ENCODE data around the gene NEDD4L. TPM values are rescaled to one million over a fixed set of nuclear protein-coding genes. Genes with fewer than 3 reads are reported as not detected.

NEDD4L gene
- total and polyA plus RNA-seq, 10 of the 15 experiments (the other 5 are each of a cell fraction or from before 2014, with no cell fraction given), result 7.4 to 24.0 (median 17.7) TPM

GRCh38 chr18:58402951-58403702 is 359.1 kb downstream of the NEDD4L start (continued):
- TF ChIP-seq ESRRA (IDR thresholded peaks at IDR 0.05; ENCODE audit: low read length) (no peak), RFX5 (IDR thresholded peaks at IDR 0.05; ENCODE audit: low read depth, low read length) (no peak), GATAD2B (conservative IDR thresholded peaks at IDR 0.05; ENCODE audit: low read depth) (no peak), SMC3 (IDR thresholded peaks at IDR 0.05; ENCODE audit: borderline replicate concordance, low read length) (no peak), LARP7 (IDR thresholded peaks at IDR 0.05) (no peak)
- TF ChIP-seq, protein P1, sequence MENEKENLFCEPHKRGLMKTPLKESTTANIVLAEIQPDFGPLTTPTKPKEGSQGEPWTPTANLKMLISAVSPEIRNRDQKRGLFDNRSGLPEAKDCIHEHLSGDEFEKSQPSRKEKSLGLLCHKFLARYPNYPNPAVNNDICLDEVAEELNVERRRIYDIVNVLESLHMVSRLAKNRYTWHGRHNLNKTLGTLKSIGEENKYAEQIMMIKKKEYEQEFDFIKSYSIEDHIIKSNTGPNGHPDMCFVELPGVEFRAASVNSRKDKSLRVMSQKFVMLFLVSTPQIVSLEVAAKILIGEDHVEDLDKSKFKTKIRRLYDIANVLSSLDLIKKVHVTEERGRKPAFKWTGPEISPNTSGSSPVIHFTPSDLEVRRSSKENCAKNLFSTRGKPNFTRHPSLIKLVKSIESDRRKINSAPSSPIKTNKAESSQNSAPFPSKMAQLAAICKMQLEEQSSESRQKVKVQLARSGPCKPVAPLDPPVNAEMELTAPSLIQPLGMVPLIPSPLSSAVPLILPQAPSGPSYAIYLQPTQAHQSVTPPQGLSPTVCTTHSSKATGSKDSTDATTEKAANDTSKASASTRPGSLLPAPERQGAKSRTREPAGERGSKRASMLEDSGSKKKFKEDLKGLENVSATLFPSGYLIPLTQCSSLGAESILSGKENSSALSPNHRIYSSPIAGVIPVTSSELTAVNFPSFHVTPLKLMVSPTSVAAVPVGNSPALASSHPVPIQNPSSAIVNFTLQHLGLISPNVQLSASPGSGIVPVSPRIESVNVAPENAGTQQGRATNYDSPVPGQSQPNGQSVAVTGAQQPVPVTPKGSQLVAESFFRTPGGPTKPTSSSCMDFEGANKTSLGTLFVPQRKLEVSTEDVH (IDR thresholded peaks at IDR 0.05; ENCODE audit: low read depth, partially characterized antibody), result no peak

GRCh38 chr18:58403799-58404455 is 359.9 kb downstream of the NEDD4L start:
- intact Hi-C loops (cut with micrococcal nuclease; ENCODE audit: unreplicated experiment), result no loop called here
- no peak overlapping the region for H3K4me3 ChIP-seq
- DNase-seq (ENCODE audit: low read depth, low spot score) (no peak), ATAC-seq (no peak), FAIRE-seq (no peak)
- H3K9me3 ChIP-seq (replicated peaks; ENCODE audit: control insufficient read depth, insufficient read depth, low read length), result no peaks in the 10 kb centered on the region
- no peaks in the 10 kb centered on the region for H3K36me3 ChIP-seq (ENCODE audit: control insufficient read depth in 2 of 2, insufficient read depth in 2 of 2, low read length in 1 of 2)
- H3K9ac ChIP-seq (ENCODE audit: control insufficient read depth, insufficient read depth, low read length), result no peak overlapping the region
- WGBS (ENCODE audit: insufficient coverage, insufficient replicate concordance, low lambda C conversion rate, missing lambda C conversion rate), result 62% methylated on average over 21 of the region's 21 CpGs
- H3K4me2 ChIP-seq (ENCODE audit: control insufficient read depth, insufficient read depth), result no peak overlapping the region
- H3K79me2 ChIP-seq (ENCODE audit: control insufficient read depth, insufficient read depth, low read length), result no peaks in the 10 kb centered on the region
- no peak overlapping the region for H2AFZ ChIP-seq (ENCODE audit: control insufficient read depth, low read depth, low read length)
- POLR2A ChIA-PET, result no interaction called here
- CTCF ChIA-PET, result no interaction called here
- SMC1A ChIA-PET (ENCODE audit: uncharacterized antibody, unreplicated experiment), result no interaction called here
- no TSS peak for BruUV-seq (replicated peaks)
- RAD21 ChIA-PET (ENCODE audit: unreplicated experiment), result no interaction called here
- no peak overlapping the region for H3K27ac ChIP-seq (ENCODE audit: control insufficient read depth, insufficient read depth)
- H3K27me3 ChIP-seq (replicated peaks in 1 of 2; ENCODE audit: control insufficient read depth in 2 of 2, insufficient read depth in 2 of 2, low read length in 1 of 2), result no peaks in the 10 kb centered on the region
- H4K20me1 ChIP-seq (ENCODE audit: control insufficient read depth, insufficient read depth), result no peaks in the 10 kb centered on the region
- in situ Hi-C loops (cut with MboI), result no loop called here
- peaks cover 4% of the 10 kb centered on the region; the same call in 1 of the 2 replicates for H3K4me1 ChIP-seq (ENCODE audit: control insufficient read depth, insufficient read depth, low read length)
- TF ChIP-seq USF1 (IDR thresholded peaks at IDR 0.05; ENCODE audit: borderline replicate concordance, extremely low read length, insufficient read depth, low read depth, low read length) (no peak), SREBF1 (IDR thresholded peaks at IDR 0.05; ENCODE audit: low read length) (no peak), WRNIP1 (IDR thresholded peaks at IDR 0.05; ENCODE audit: borderline replicate concordance, low read depth, low read length) (no peak), ZNF274 (IDR thresholded peaks at IDR 0.05; ENCODE audit: insufficient read depth, insufficient read length) (no peak), SIX5 (IDR thresholded peaks at IDR 0.05; ENCODE audit: low read depth, low read length, severe bottlenecking) (no peak), RFX5 (IDR thresholded peaks at IDR 0.05; ENCODE audit: low read depth, low read length) (no peak)
- TF ChIP-seq, protein P2, sequence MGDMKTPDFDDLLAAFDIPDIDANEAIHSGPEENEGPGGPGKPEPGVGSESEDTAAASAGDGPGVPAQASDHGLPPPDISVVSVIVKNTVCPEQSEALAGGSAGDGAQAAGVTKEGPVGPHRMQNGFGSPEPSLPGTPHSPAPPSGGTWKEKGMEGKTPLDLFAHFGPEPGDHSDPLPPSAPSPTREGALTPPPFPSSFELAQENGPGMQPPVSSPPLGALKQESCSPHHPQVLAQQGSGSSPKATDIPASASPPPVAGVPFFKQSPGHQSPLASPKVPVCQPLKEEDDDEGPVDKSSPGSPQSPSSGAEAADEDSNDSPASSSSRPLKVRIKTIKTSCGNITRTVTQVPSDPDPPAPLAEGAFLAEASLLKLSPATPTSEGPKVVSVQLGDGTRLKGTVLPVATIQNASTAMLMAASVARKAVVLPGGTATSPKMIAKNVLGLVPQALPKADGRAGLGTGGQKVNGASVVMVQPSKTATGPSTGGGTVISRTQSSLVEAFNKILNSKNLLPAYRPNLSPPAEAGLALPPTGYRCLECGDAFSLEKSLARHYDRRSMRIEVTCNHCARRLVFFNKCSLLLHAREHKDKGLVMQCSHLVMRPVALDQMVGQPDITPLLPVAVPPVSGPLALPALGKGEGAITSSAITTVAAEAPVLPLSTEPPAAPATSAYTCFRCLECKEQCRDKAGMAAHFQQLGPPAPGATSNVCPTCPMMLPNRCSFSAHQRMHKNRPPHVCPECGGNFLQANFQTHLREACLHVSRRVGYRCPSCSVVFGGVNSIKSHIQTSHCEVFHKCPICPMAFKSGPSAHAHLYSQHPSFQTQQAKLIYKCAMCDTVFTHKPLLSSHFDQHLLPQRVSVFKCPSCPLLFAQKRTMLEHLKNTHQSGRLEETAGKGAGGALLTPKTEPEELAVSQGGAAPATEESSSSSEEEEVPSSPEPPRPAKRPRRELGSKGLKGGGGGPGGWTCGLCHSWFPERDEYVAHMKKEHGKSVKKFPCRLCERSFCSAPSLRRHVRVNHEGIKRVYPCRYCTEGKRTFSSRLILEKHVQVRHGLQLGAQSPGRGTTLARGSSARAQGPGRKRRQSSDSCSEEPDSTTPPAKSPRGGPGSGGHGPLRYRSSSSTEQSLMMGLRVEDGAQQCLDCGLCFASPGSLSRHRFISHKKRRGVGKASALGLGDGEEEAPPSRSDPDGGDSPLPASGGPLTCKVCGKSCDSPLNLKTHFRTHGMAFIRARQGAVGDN (IDR thresholded peaks at IDR 0.05), result no peak
